T-helper 9 cell (primary cell): Measurements from ENCODE around the gene POLA1.

Source experiments
- DNase-seq: peaks from one replicate; pipeline ENCODE4 v3.0.0-alpha.2; 2020

POLA1 gene

GRCh38 chrX:24987731-24988130, 294.0 kb downstream of the POLA1 start:
- no peak for DNase-seq

- no peak for DNase-seq
Measured at GRCh38 chrX:24988314-24988713, 294.6 kb downstream of the POLA1 start.

GRCh38 chrX:24990535-24990934, 296.8 kb downstream of the POLA1 start:
- no peak for DNase-seq

GRCh38 chrX:24993879-24994278, 300.2 kb downstream of the POLA1 start:
- no peak for DNase-seq

GRCh38 chrX:24996096-24996709, 302.5 kb downstream of the POLA1 start:
- no peak for DNase-seq

DNA sequence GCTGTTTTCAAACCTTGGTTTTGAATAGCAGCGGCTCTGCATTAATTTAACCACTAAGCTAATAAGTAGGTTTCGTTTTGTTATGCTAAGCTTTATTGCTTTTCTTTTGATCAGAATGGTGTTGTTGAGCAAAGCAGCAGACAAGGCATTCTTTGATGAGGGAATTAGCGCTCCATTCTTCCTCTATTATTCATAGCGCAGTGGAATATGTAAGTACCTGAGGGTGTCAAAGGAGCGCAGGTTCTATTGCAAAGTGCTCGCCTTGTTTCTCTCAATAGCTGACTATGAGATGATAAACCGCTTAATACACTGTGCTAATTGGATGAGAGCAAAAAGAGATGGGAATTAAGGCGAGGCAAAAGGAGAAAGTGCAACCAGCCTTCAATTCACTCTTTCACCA, 305.8 kb downstream of the POLA1 start:
- DNase-seq, result no peak

GRCh38 chrX:25001808-25002660, 308.3 kb downstream of the POLA1 start:
- DNase-seq, result no peak

- DNase-seq, result no peak
Measured at GRCh38 chrX:25002661-25003020, 308.9 kb downstream of the POLA1 start.

DNA sequence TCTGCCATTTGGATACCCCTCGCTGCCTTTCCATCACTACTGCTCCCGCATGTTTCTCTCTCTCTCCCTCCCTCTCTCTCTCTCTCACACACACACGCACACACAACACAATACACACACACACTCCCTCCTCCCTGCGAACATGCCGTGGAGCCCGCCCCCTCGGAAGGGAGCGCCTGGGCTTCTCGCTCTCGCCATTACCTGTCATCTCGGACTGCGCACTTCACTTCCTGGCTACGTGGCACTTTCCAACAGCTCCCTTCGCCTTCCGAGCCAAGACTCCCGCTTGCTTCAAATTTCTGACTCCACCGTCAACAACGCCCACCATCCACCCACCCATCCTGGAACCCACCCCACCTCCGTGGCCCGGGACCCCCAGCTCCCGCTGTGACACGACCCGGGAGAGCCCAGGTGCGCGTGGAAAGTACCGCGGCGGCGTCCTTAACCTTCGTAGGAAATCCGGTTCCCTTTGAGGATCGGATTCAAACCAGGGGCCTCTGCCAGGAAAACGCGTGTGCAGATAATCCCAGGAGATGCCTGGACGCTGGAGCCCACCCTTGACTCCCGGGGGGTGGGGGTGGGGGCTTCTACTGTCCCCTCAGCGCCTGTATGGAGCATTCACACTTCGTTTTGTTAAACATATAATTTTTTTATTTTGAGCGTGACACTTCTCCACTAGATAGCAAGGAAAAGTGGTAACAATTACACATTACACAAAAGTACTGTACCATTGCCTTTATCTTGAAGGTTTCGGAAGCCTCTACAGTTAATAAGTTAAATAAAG, 309.5 kb downstream of the POLA1 start:
- DNase-seq, result no peak

- no peak for DNase-seq
Measured at GRCh38 chrX:25004040-25004439, 310.3 kb downstream of the POLA1 start.

- DNase-seq, result no peak
Measured at GRCh38 chrX:25004485-25005032, 310.8 kb downstream of the POLA1 start.

DNA sequence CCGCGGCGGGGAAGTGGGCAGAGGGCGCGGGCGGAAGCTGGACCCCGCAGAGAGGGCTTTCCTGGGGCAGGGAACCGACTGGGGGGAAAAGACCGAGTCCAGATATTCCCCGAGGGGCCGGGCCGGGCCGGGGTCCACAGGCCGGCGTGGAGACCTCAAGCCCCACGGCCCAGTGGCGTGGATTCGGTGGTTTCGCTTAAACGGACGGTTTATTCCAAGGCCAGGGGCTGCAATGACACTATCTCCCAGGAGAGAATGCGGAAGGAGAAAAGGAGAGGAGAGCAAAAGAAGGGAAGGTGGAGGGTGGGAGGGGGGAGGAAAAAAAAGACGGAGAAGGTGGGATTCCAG, 311.3 kb downstream of the POLA1 start:
- no peak for DNase-seq

- no peak for DNase-seq
Measured at GRCh38 chrX:25005382-25006185, 311.9 kb downstream of the POLA1 start.

DNA sequence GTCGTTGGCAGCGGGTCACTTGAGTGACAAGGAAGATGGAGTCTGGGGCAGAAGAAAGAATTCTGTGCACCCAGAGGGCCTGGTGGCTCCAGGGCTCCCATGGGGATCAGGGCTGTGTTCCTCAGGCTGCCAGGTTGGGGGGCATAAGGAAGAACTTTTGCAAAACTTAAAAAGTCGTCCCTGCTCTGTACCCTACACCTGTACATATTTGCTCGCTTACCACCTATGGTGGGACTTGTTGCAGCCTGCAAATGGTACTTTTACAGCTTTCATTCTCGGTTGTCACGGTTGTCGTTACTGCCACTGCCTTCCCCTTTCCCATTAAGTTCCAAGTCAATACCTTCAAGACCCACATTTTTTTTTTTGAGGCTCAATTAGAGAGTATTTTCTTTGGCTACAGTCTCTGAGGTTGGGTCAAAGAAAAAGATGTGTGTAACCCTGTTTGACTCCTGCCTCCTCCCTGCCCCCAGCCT, 312.9 kb downstream of the POLA1 start:
- no peak for DNase-seq

DNA sequence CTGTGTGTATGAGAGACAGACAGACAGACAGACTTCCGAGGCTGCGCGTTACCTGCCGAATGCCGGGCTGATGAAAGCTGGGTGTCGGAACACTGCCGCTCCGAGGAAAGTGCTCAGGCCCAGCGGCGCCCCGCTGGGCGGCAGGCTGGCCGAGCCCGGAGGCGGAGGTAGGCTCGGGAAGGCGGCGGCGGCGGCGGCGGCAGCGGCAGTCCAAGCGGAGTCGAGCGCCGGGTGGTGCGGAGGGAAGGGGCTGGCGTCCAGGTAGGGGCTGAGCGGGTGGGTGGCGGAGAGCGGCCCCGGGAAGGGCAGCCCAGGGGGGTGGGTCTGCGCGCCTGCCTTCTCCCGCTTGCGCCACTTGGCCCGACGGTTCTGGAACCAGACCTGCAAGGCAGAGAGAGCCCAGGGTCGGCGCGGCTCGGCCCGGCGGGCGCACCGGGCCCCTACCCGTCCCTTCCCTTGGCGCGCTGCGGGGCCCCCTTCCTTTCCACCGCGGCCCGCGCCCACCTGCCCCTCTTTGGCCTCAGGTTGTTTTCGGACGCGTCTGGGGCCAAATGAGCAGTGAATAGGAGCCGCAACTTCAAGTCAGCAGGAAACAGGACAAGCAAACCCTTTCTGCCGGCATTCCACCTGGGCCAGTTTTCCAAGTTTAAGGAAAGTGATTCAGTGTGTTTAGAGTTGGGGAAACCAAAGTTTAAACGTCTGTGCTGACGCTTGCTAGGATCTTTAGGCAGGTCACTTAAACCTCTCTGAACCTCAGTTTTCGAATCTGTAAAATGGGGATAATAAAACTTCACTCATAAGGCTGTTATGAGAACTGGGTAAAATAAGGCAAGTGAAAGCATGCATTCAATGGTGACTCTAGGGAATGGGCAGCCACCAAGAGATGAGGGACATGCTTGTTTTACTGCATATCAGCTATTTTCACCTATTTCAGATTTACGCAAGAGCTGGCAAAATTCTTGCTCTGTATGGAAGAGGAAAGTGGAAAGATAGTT, 313.6 kb downstream of the POLA1 start:
- no peak for DNase-seq

DNA sequence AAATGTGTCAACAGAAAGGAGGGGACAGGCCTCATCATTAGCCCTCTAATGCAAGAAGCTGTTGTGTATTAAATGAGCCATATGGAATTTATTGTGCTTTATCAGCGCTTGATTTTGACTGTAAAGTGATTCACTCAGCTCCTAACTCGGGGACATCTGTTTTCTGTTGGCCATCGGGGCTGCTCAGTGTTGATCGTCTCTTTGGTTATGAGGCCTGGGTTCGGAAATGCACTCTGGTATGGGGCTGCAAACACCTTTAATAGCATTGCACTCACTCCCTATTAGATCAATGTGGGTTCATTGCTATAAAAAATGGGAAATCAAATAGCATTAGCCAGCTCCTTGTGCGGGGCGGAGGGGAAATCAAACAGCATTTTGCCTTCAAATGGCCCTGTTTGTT, 315.7 kb downstream of the POLA1 start:
- no peak for DNase-seq

DNA sequence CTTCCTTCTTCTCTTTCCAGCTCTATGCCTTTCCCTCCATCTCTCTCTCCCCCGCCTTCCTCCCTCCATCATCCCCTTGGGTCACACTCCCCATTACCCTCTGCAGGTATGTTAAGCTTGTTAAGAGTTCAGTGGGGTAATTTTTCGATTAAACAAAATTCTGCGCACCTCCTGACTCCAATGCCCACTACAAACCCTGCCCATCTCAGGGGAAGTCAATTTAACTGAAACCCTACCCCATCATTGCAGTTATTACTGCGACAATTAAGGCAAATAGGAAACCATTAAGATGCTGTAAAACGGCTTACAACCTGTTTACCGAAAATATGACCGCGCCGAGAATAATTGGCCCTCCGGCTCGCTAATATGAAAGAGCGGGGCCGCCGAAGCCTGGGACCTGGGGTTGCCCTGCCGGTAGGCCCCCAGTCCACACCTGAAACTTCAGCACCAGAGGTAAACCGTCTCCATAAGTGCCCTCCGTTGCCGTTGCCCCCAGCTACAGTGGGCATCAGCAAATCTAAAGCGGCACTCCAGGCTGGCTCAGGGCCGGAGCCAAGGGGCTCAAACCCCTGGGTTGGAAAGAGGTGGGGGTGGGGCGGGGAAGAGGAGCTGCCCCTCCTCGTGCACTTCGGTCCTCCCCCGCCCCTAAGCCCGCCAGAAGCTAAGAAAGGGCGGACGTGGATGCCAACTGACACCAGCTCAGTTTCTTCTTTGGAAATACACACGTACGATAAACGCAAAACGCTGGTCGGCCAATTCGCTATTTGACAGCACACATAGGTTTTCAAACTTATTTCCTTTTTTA, 317.3 kb downstream of the POLA1 start:
- DNase-seq, result no peak

DNA sequence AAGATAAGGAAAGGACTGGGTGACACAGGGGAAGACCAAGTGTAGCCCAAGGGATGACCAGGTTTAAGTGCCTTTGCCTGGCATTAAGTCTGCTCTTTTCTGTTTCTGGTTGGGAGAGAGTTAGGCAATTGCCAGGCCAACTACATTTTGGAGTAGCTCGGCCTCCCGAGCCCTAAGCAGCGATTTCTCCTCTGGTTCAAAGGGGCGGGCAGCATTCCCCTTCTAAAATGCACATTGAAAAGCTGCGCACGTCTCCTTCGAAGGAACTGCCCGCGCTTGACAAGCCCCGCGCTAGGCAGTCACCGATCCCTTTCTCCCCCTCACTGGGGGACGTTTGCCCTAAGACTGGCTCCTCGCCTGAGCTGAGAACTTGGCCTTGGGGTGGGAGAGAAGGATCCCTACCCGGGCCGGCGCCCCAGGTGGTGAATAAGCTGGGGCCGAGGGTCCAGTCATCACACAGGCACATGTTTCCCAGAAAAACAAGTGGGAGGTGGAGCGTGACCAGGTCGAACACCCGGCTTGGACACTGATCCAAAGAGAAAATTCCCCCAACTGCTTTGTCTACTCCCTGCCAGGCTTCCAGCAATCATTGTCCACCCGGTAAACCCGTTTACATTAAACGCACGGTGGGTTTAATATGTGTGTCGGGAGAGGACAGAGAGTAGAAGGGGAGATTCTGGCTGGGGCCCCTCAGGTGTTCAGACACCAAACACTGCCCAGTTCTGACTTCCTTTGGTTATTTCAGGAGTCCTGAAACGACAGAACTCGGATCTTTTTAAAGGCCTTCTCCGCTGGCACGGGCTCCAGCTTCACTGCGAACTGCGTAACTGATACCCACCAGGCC, 318.1 kb downstream of the POLA1 start:
- no peak for DNase-seq

DNA sequence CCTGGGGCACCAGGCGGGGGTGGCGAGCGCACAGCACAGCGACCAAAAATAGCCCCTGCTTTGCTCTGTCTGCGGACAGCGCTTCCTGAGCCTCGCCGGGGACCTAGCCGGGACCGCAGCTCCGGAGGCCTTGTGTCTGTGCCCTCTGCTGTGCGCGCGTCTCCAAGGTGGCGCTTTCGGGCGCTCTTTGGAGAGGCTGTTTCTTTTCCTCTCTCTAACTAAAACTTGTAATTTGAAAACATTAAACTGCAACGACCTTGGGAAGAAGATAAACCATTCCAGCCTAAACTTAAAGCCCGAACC, 318.7 kb downstream of the POLA1 start:
- no peak for DNase-seq
